HepG2 (cell line): ENCODE data around the gene LOXL3. TPM values are rescaled to one million over a fixed set of nuclear protein-coding genes. Genes with fewer than 3 reads are reported as not detected.

Source experiments
- HOXA3 ChIP-seq: sonication (generic); formaldehyde crosslinking; IDR thresholded peaks from 2 replicates; pipeline ENCODE4 v1.5.0; 2020; ENCODE audit warnings: missing genetic modification reagents
- KDM2A ChIP-seq: sonication (generic); formaldehyde crosslinking; IDR thresholded peaks from 2 replicates; pipeline ENCODE4 v1.4.0; 2020; ENCODE audit warnings: low read depth, missing genetic modification reagents, borderline replicate concordance
- PAF1 ChIP-seq: IDR thresholded peaks from 2 replicates; pipeline ENCODE4 v1.6.1; 2016; ENCODE audit warnings: missing genetic modification reagents, missing compliant biosample characterization
- SALL1 ChIP-seq: sonication (generic); formaldehyde crosslinking; IDR thresholded peaks from 2 replicates; pipeline ENCODE4 v1.8.0; 2022; ENCODE audit warnings: mild to moderate bottlenecking, missing genetic modification reagents
- SIX1 ChIP-seq: sonication (generic); formaldehyde crosslinking; IDR thresholded peaks from 2 replicates; pipeline ENCODE4 v1.4.0; 2020; ENCODE audit warnings: missing genetic modification reagents, borderline replicate concordance
- SMC3 ChIP-seq: IDR thresholded peaks from 2 replicates; pipeline ENCODE4 v1.6.1; 2011; ENCODE audit warnings: low read length, improper control_type of control experiment
- SUZ12 ChIP-seq: fragments of 150-350 bp; IDR thresholded peaks from 2 replicates; pipeline ENCODE4 v1.6.1; 2014; ENCODE audit warnings: low read depth, low read length
- WIZ ChIP-seq: sonication (generic); formaldehyde crosslinking; IDR thresholded peaks from 2 replicates; pipeline ENCODE4 v1.5.1; 2020; ENCODE audit warnings: mild to moderate bottlenecking, missing genetic modification reagents
- ZNF121 ChIP-seq: sonication (generic); formaldehyde crosslinking; IDR thresholded peaks from 2 replicates; pipeline ENCODE4 v1.5.0; 2020; ENCODE audit warnings: mild to moderate bottlenecking, missing genetic modification reagents
- ZNF124 ChIP-seq: sonication (generic); formaldehyde crosslinking; IDR thresholded peaks from 2 replicates; pipeline ENCODE4 v1.4.0; 2020; ENCODE audit warnings: missing genetic modification reagents
- ZNF543 ChIP-seq: sonication (generic); formaldehyde crosslinking; IDR thresholded peaks from 2 replicates; pipeline ENCODE4 v1.4.0; 2020; ENCODE audit warnings: mild to moderate bottlenecking, missing genetic modification reagents
- ZNF552 ChIP-seq: sonication (generic); formaldehyde crosslinking; IDR thresholded peaks from 2 replicates; pipeline ENCODE4 v1.9.0; 2022; ENCODE audit warnings: missing genetic modification reagents, mild to moderate bottlenecking, borderline replicate concordance
- ZNF589 ChIP-seq: sonication (generic); formaldehyde crosslinking; conservative IDR thresholded peaks from 2 replicates; pipeline ENCODE4 v1.8.0; 2022; ENCODE audit warnings: mild to moderate bottlenecking, moderate library complexity, missing genetic modification reagents
- polyA plus RNA-seq, 8 experiments: library from polyadenylated mRNA; depleted of rRNA in 3 of 8; stranded (reverse) in 7 of 8; unstranded in 1 of 8; fragments of >200 nt; fragmentation: Illumina TruSeq in 4 of 8; extraction: Trizol in 4 of 8; gene quantifications; 2 replicates each; pipeline versions ENCODE4 v1.2.1 to v1.2.3, GENCODE V29; 2011 to 2016; ENCODE audit warnings: low read depth in 4 of 8, missing spikeins in 1 of 8, mixed read lengths in 1 of 8; ENCODE audit not compliant: insufficient read depth in 1 of 8
- total RNA-seq, 5 experiments: library from RNA; depleted of rRNA; stranded (reverse); fragments of >200 nt; fragmentation: Illumina TruSeq; extraction: Trizol; gene quantifications; 2 replicates each; pipeline ENCODE4 v1.2.3, GENCODE V29; 2016; ENCODE audit warnings: low read depth in 1 of 5
- TF ChIP-seq, protein P1 (sequence below): sonication (generic); formaldehyde crosslinking; IDR thresholded peaks from 2 replicates; pipeline ENCODE4 v1.4.0; 2020; ENCODE audit warnings: missing genetic modification reagents
- TF ChIP-seq, protein P2 (sequence below): sonication (generic); formaldehyde crosslinking; conservative IDR thresholded peaks from 2 replicates; pipeline ENCODE4 v1.5.0; 2020; ENCODE audit warnings: missing genetic modification reagents
- TF ChIP-seq, protein P3 (sequence below): sonication (generic); formaldehyde crosslinking; IDR thresholded peaks from 2 replicates; pipeline ENCODE4 v1.8.1; 2023; ENCODE audit warnings: mild to moderate bottlenecking, moderate library complexity, missing genetic modification reagents
- TF ChIP-seq, protein P4 (sequence below): sonication (generic); formaldehyde crosslinking; IDR thresholded peaks from 2 replicates; pipeline ENCODE4 v1.8.1; 2023; ENCODE audit warnings: mild to moderate bottlenecking, missing genetic modification reagents
- TF ChIP-seq, protein P5 (sequence below): sonication (generic); formaldehyde crosslinking; IDR thresholded peaks from 2 replicates; pipeline ENCODE4 v1.5.1; 2020; ENCODE audit warnings: missing genetic modification reagents, mild to moderate bottlenecking, borderline replicate concordance
- TF ChIP-seq, protein P6 (sequence below), 2 experiments: sonication (generic) in 1 of 2; formaldehyde crosslinking in 1 of 2; IDR thresholded peaks; 2 replicates each; pipeline versions ENCODE4 v1.5.1 to v1.6.1; 2011 to 2020; ENCODE audit warnings: borderline replicate concordance in 1 of 2, low read depth in 1 of 2, low read length in 1 of 2, mild to moderate bottlenecking in 1 of 2, missing genetic modification reagents in 1 of 2, moderate library complexity in 1 of 2

The LOXL3 gene
- total and polyA plus RNA-seq, 2 of the 13 experiments (the other 11 are each of a cell fraction or from before 2014, with no cell fraction given): 0.55 to 6.5 TPM

DNA sequence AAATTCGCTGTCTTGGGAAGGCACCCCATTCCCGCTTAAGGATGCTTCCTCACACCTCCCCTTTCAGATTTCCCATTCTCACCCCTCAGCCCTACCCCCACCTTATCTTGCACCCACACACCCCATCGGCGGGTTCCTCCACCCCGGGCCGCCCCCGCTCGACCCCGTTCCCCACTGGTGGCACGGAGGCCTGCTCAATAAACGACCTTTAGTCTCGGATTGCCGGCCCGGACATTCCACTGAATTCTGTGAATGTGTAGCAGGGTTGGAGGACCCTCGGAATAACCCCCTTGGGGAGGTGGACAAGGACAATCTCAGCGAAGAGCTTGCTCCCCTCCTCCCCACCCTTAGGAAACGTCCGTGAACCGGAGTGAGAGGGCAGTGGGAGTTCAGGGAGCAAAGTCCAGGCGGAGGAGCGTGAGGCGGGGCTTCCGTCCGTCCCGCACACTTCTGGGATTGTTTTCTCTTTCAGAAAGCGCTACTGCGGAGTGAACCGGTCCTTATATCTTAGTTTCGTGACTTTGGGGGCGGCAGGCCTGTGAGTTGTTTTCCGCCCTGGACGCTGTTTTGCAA lies 51.5 kb downstream of the LOXL3 start (continued):
- TF ChIP-seq, protein P1, sequence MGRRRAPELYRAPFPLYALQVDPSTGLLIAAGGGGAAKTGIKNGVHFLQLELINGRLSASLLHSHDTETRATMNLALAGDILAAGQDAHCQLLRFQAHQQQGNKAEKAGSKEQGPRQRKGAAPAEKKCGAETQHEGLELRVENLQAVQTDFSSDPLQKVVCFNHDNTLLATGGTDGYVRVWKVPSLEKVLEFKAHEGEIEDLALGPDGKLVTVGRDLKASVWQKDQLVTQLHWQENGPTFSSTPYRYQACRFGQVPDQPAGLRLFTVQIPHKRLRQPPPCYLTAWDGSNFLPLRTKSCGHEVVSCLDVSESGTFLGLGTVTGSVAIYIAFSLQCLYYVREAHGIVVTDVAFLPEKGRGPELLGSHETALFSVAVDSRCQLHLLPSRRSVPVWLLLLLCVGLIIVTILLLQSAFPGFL (CRISPR knock-in tag): no peak
- TF ChIP-seq, protein P2, sequence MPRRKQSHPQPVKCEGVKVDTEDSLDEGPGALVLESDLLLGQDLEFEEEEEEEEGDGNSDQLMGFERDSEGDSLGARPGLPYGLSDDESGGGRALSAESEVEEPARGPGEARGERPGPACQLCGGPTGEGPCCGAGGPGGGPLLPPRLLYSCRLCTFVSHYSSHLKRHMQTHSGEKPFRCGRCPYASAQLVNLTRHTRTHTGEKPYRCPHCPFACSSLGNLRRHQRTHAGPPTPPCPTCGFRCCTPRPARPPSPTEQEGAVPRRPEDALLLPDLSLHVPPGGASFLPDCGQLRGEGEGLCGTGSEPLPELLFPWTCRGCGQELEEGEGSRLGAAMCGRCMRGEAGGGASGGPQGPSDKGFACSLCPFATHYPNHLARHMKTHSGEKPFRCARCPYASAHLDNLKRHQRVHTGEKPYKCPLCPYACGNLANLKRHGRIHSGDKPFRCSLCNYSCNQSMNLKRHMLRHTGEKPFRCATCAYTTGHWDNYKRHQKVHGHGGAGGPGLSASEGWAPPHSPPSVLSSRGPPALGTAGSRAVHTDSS: no peak
- no peak for TF ChIP-seq SUZ12
- TF ChIP-seq SIX1 (CRISPR knock-in tag): 0 out of 2 replicates have a peak, but pooled peaks have one; percentile 11
- TF ChIP-seq ZNF121 (CRISPR knock-in tag): no peak
- TF ChIP-seq PAF1 (CRISPR knock-in tag): 0 out of 2 replicates have a peak, but pooled peaks have one; percentile 22
- TF ChIP-seq SALL1 (CRISPR knock-in tag): peak; percentile 79
- TF ChIP-seq WIZ: no peak
- TF ChIP-seq ZNF124 (CRISPR knock-in tag): no peak
- TF ChIP-seq ZNF589: peak; percentile 80
- TF ChIP-seq, protein P3, sequence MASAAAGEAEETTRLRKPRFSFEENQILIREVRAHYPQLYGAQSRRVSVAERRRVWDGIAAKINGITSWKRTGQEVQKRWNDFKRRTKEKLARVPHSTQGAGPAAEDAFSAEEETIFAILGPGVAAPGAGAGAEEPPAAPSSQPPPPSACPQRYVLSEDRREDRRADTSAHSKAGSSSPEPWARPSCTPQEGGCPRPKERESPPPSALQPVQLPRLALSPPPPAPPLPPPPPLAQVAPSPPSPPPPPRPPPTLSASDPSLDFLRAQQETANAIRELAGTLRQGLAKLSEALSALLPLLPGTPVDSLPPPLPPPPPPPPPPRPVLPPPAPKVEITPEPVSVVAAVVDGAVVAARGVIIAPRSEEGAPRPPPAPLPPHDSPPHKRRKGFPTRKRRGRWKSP: no peak
- TF ChIP-seq, protein P4, sequence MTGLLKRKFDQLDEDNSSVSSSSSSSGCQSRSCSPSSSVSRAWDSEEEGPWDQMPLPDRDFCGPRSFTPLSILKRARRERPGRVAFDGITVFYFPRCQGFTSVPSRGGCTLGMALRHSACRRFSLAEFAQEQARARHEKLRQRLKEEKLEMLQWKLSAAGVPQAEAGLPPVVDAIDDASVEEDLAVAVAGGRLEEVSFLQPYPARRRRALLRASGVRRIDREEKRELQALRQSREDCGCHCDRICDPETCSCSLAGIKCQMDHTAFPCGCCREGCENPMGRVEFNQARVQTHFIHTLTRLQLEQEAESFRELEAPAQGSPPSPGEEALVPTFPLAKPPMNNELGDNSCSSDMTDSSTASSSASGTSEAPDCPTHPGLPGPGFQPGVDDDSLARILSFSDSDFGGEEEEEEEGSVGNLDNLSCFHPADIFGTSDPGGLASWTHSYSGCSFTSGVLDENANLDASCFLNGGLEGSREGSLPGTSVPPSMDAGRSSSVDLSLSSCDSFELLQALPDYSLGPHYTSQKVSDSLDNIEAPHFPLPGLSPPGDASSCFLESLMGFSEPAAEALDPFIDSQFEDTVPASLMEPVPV (CRISPR knock-in tag): 0 out of 2 replicates have a peak, but pooled peaks have one; percentile 9
- peak; percentile 73; the same call in 1 of the 2 replicates for TF ChIP-seq HOXA3 (CRISPR knock-in tag)
- TF ChIP-seq, protein P5, sequence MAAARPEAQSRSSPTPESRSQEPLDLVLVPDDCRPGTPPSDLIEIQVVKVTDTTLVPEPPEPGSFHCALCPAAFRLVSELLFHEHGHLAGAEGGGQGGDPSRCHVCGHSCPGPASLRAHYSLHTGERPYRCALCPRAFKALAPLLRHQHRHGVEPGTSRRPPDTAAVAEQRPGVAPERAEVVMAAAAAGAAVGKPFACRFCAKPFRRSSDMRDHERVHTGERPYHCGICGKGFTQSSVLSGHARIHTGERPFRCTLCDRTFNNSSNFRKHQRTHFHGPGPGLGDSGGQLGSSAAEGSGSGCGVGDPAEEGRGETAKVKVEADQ (CRISPR knock-in tag): no peak
- TF ChIP-seq ZNF543 (CRISPR knock-in tag): peak; percentile 44
- peak; percentile 89 for TF ChIP-seq KDM2A
- TF ChIP-seq SMC3: no peak
- TF ChIP-seq, protein P6, sequence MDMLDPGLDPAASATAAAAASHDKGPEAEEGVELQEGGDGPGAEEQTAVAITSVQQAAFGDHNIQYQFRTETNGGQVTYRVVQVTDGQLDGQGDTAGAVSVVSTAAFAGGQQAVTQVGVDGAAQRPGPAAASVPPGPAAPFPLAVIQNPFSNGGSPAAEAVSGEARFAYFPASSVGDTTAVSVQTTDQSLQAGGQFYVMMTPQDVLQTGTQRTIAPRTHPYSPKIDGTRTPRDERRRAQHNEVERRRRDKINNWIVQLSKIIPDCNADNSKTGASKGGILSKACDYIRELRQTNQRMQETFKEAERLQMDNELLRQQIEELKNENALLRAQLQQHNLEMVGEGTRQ (IDR thresholded peaks at IDR 0.05; ENCODE audit: low read depth, low read length): no peak
- TF ChIP-seq, protein P6 (CRISPR knock-in tag; IDR thresholded peaks at IDR 0.05; ENCODE audit: borderline replicate concordance): no peak
- no peak for TF ChIP-seq ZNF552 (CRISPR knock-in tag)
